Common myeloid progenitor, CD34-positive (primary cell): ENCODE data around the gene PARP4.
"Not testable (repeated sequence)": the region's sequence is repeated elsewhere in the genome, so short reads cannot be mapped to it uniquely, and the experiment has no call there.

ENCODE experiments used
- CTCF ChIA-PET: fragments of 350-600 bp; sonication (Branson Sonifier 250); formaldehyde crosslinking; loops from one replicate; lab custom pipeline; 2021; ENCODE audit warnings: antibody characterized with exemption; lab: Charles Lee
- POLR2A ChIA-PET: fragments of 350-600 bp; sonication (Branson Sonifier 250); formaldehyde crosslinking; loops from one replicate; lab custom pipeline; 2021; ENCODE audit warnings: antibody characterized with exemption; lab: Charles Lee
- DNase-seq, 3 donors: peaks; one replicate each; pipeline versions ENCODE4 v3.0.0 to v3.0.0-alpha.2; 2013
- H3K27ac ChIP-seq, 2 experiments: 1 replicate in 1 of 2; 2 replicates in 1 of 2; pipeline ENCODE4 v1.7.0; 2013; ENCODE audit warnings: inconsistent platforms in 2 of 2, low read length in 2 of 2, mild to moderate bottlenecking in 2 of 2, low read depth in 1 of 2, moderate library complexity in 1 of 2; ENCODE audit not compliant: severe bottlenecking in 2 of 2, insufficient read depth in 1 of 2, poor library complexity in 1 of 2
- H3K27me3 ChIP-seq, 5 experiments: replicated peaks in 2 of 5; 1 replicate in 3 of 5; 2 replicates in 2 of 5; pipeline versions ENCODE4 v1.6.1 to v1.7.0; 2013; ENCODE audit warnings: low read length in 4 of 5, mild to moderate bottlenecking in 2 of 5, moderate library complexity in 2 of 5, inconsistent platforms in 1 of 5; ENCODE audit not compliant: insufficient read depth in 5 of 5, control insufficient read depth in 4 of 5
- H3K36me3 ChIP-seq, 4 experiments: 1 replicate in 2 of 4; 2 replicates in 2 of 4; pipeline versions ENCODE4 v1.6.1 to v1.7.0; 2013; ENCODE audit warnings: low read length in 3 of 4, control low read depth in 1 of 4, mild to moderate bottlenecking in 1 of 4; ENCODE audit not compliant: control insufficient read depth in 4 of 4, insufficient read depth in 4 of 4
- H3K4me1 ChIP-seq, 4 experiments: 1 replicate in 3 of 4; 2 replicates in 1 of 4; pipeline versions ENCODE4 v1.6.1 to v1.7.1; 2013; ENCODE audit warnings: low read length in 3 of 4, mild to moderate bottlenecking in 3 of 4, control low read depth in 1 of 4, inconsistent platforms in 1 of 4, moderate library complexity in 1 of 4; ENCODE audit not compliant: control insufficient read depth in 4 of 4, insufficient read depth in 4 of 4; ENCODE audit errors: control extremely low read depth in 1 of 4
- H3K4me3 ChIP-seq, 7 experiments: 1 replicate in 4 of 7; 2 replicates in 3 of 7; pipeline versions ENCODE4 v1.5.1 to v1.7.0; 2013; ENCODE audit warnings: mild to moderate bottlenecking in 7 of 7, low read length in 6 of 7, moderate library complexity in 6 of 7, inconsistent platforms in 2 of 7, low read depth in 2 of 7, control low read depth in 1 of 7; ENCODE audit not compliant: insufficient read depth in 4 of 7, control insufficient read depth in 1 of 7; ENCODE audit errors: extremely low read depth in 1 of 7
- H3K9me3 ChIP-seq, 5 experiments: 1 replicate in 4 of 5; 2 replicates in 1 of 5; pipeline versions ENCODE4 v1.6.1 to v1.7.1; 2013; ENCODE audit warnings: low read length in 4 of 5, mild to moderate bottlenecking in 2 of 5, inconsistent platforms in 1 of 5, low read depth in 1 of 5, moderate library complexity in 1 of 5; ENCODE audit not compliant: control insufficient read depth in 4 of 5, insufficient read depth in 2 of 5; ENCODE audit errors: control extremely low read depth in 1 of 5
- WGBS: methylation state at CpG from one replicate; pipeline ENCODE4 v1.1.5; 2013; ENCODE audit not compliant: insufficient coverage; 5-methylcytosine and 5-hydroxymethylcytosine counted together

The PARP4 gene

GRCh38 chr13:24456396-24456795 is 56.2 kb downstream of the PARP4 start:
- H3K36me3 ChIP-seq, result peaks cover 21 to 89% (median 64%) of the 10 kb centered on the region in 4 experiments
- no peaks in the 10 kb centered on the region for H3K27me3 ChIP-seq
- no peak for DNase-seq
- 96% methylated on average over 4 of the region's 8 CpGs for WGBS
- ChIA-PET POLR2A (no interaction called here), CTCF (interaction anchor here (0.5 kb wide), 1 partner anchor 38 kb away, joined by 4 read pairs; no protein-coding TSS in a partner anchor)
- H3K4me1 ChIP-seq, result no peaks in the 10 kb centered on the region
- H3K4me3 ChIP-seq, result no peak overlapping the region
- H3K9me3 ChIP-seq, result no peaks in the 10 kb centered on the region
- H3K27ac ChIP-seq, result no peak overlapping the region

- DNase-seq, result no peak
- peaks cover 21 to 87% (median 57%) of the 10 kb centered on the region in 4 experiments for H3K36me3 ChIP-seq
- POLR2A ChIA-PET, result no interaction called here
- WGBS, result 100% methylated on average over 3 of the region's 6 CpGs
- no peak overlapping the region for H3K27ac ChIP-seq
- H3K4me1 ChIP-seq, result no peaks in the 10 kb centered on the region
- H3K27me3 ChIP-seq, result no peaks in the 10 kb centered on the region
- no peaks in the 10 kb centered on the region for H3K9me3 ChIP-seq
- H3K4me3 ChIP-seq, result no peak overlapping the region
- CTCF ChIA-PET, result no interaction called here
Observed at GRCh38 chr13:24454056-24454455, 58.5 kb downstream of the PARP4 start.

GRCh38 chr13:24452044-24452443 is 60.5 kb downstream of the PARP4 start:
- ChIA-PET CTCF (no interaction called here), POLR2A (no interaction called here)
- no peak overlapping the region for H3K4me3 ChIP-seq
- DNase-seq, result no peak
- peaks cover 24 to 82% (median 55%) of the 10 kb centered on the region in 4 experiments for H3K36me3 ChIP-seq
- no peaks in the 10 kb centered on the region for H3K9me3 ChIP-seq
- H3K27me3 ChIP-seq, result no peaks in the 10 kb centered on the region
- no peaks in the 10 kb centered on the region for H3K4me1 ChIP-seq
- H3K27ac ChIP-seq, result no peak overlapping the region
- WGBS, result 98% methylated on average over 9 of the region's 9 CpGs

GRCh38 chr13:24450530-24450929 is 62.0 kb downstream of the PARP4 start:
- H3K4me3 ChIP-seq, result no peak overlapping the region
- H3K27me3 ChIP-seq, result no peaks in the 10 kb centered on the region
- CTCF ChIA-PET, result no interaction called here
- H3K36me3 ChIP-seq, result peaks cover 20 to 79% (median 57%) of the 10 kb centered on the region in 4 experiments
- no peaks in the 10 kb centered on the region for H3K4me1 ChIP-seq
- no peak overlapping the region for H3K27ac ChIP-seq
- no peak for DNase-seq
- no peaks in the 10 kb centered on the region for H3K9me3 ChIP-seq
- POLR2A ChIA-PET, result no interaction called here
- WGBS, result 96% methylated on average over 4 of the region's 6 CpGs

- H3K27ac ChIP-seq, POLR2A ChIA-PET, H3K4me3 ChIP-seq, DNase-seq, H3K9me3 ChIP-seq, H3K27me3 ChIP-seq, H3K4me1 ChIP-seq: not testable (repeated sequence)
- H3K36me3 ChIP-seq, result peaks cover 6 to 69% (median 41%) of the 10 kb centered on the region in 4 experiments
- CTCF ChIA-PET, result interaction anchor here (0.6 kb wide), 1 partner anchor 10 kb away, joined by 3 read pairs; no protein-coding TSS in a partner anchor
- WGBS, result no CpG with 5 or more reads among the region's 9 CpGs
Observed at GRCh38 chr13:24444851-24445250, 67.7 kb downstream of the PARP4 start.

- no peak for DNase-seq
- Histone ChIP-seq H3K36me3 (peaks cover 4 to 71% (median 42%) of the 10 kb centered on the region in 4 experiments), H3K4me1 (no peaks in the 10 kb centered on the region), H3K4me3 (no peak overlapping the region), H3K27ac (no peak overlapping the region), H3K9me3 (no peaks in the 10 kb centered on the region), H3K27me3 (no peaks in the 10 kb centered on the region)
- CTCF ChIA-PET, result interaction anchor here (1.0 kb wide), 1 partner anchor 200 kb away, joined by 3 read pairs; no protein-coding TSS in a partner anchor
- 100% methylated on average over 2 of the region's 4 CpGs for WGBS
- POLR2A ChIA-PET, result no interaction called here
Observed at GRCh38 chr13:24443366-24443765, 69.2 kb downstream of the PARP4 start.

GRCh38 chr13:24426045-24426444 is 86.5 kb downstream of the PARP4 start:
- Histone ChIP-seq H3K36me3 (peaks cover 0 to 81% (median 25%) of the 10 kb centered on the region in 4 experiments), H3K9me3 (peaks cover 0 to 14% (median 8%) of the 10 kb centered on the region in 5 experiments)
- H3K4me3 ChIP-seq, H3K27me3 ChIP-seq, CTCF ChIA-PET, DNase-seq, H3K27ac ChIP-seq, H3K4me1 ChIP-seq, POLR2A ChIA-PET: not testable (repeated sequence)
- WGBS, result no CpG with 5 or more reads among the region's 3 CpGs
